ENCODE data around the gene NSD2.

Gene NSD2

DNA sequence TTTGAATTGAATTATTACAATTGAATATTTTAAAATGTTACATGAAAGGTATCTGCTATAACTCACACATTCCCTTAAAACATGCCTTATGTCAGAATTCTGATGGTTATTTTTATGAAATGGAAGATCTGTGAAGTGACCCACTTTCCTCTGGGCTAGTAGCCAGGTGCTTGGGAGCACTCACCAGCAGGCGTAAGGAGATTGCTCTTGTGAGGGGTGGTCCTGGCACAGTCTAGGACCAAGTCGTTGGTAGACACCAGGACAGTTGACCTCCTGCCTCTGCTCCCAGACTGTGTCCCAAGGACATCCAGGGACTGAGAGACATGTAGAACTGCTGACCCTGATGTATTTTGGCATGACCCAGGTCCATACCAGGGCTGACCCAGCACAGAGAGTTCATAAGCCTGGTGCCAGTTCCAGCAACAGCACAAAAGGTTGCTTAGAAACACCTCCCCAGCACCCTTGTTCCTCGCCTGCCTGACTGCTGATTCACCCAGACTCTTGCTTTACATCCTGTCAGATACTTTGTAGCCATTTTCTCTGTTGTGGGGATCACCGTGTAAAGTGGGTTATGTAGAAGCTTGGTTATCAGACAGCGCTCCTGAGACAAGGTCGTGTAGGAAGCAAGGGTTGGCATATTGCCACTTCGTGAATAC is 89.1 kb downstream of the NSD2 start:
- H3K27ac ChIP-seq: no peak overlapping the region

DNA sequence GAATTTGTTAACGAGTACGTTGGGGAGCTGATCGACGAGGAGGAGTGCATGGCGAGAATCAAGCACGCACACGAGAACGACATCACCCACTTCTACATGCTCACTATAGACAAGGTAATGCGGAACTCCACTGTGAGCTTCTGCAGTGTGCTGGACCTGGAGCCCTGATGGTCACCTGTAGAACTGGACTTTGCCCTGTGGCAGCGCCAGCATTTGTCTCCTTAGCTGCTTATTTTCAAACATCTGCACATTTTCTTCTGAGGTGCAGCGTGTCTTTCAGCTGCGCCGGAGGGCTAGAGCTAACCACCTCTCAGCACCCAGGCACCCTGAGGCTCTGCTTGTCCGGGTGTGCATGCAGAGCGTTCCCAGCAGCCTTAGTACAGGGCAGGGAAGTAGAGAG is 89.8 kb downstream of the NSD2 start:
- no peak overlapping the region for H3K27ac ChIP-seq
- H3K4me3 ChIP-seq: no peak overlapping the region

More for the DNA sequence above, 89.1 kb downstream of the NSD2 start:
- H3K4me3 ChIP-seq: no peak overlapping the region

DNA sequence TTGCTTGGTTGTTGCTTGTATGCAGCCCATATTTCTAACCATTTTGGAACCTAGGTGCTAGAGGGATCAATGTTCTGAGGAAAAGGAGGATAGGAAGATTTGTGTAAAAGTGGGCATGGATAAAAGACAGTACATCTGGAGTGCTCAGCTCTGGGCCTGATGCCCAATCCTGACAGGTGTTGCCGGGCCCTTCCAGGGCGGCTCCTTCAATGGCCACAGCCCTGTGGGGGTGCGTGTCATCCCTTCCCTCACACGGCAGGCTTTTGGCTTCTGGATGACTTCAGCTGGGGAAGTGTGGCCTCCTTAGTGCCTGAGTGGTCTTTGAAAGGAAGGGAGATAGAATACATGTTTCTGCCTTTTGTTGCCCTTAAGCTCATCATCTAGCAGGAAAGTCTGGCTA is 90.4 kb downstream of the NSD2 start:
- H3K27ac ChIP-seq: no peak overlapping the region

GRCh38 chr4:1962980-1963379 is 91.8 kb downstream of the NSD2 start:
- Histone ChIP-seq H3K4me3 (no peak overlapping the region), H3K27ac (no peak overlapping the region)

More for the DNA sequence above, 90.4 kb downstream of the NSD2 start:
- no peak overlapping the region for H3K4me3 ChIP-seq

- no peak overlapping the region for H3K27ac ChIP-seq
- no peak overlapping the region for H3K4me3 ChIP-seq
These were observed 93.2 kb downstream of the NSD2 start for GRCh38 chr4:1964443-1964842.

DNA sequence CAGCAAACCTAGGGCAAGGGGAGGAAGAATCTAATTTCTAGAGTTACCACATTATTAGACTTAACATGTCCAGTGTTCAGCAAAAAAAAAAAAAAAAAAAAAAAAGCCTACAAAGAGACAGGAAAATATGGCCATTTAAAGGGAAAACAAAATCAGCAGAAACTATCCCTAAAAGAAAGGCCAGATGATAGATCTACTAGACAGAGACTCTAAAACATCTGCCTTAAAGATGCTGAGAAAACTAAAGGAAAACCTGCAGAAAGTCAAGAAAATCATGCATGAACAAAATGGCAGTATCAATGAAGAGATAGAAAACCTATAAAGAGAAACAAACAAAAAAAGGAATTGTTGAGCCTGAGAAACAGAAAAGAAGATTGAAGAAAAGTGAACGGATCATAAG is 93.8 kb downstream of the NSD2 start:
- Histone ChIP-seq H3K27ac (no peak overlapping the region), H3K4me3 (no peak overlapping the region)

DNA sequence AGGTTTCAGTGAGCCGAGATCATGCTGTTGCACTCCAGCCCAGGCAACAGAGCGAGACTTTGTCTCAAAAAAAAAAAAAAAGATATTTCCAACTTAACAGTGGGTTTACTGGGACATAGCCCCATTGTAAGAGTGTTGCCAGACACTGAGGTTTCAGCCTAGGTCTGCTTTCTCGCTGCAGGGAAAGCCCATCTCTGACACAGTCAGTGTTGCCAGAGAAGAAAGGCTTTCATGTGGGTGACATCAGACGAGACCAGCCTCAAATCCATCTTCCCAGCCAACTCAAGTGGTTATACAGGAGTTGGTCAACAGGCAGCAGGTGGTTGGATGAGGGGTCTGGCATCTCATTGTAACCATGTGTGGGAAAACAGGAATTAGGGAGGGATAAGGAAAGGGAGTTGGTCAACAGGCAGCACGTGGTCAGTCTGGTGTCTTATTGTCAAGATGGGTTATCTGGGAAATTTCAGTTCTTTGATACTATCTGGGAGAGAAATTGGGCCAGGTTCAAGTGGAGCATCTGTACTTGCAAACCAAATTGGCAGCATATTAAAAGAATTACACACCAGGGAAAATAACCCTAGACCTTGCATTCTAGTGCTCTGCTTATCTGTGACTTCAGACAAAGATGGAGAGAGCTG is 96.4 kb downstream of the NSD2 start:
- Histone ChIP-seq H3K27ac (no peak overlapping the region), H3K4me3 (no peak overlapping the region)

DNA sequence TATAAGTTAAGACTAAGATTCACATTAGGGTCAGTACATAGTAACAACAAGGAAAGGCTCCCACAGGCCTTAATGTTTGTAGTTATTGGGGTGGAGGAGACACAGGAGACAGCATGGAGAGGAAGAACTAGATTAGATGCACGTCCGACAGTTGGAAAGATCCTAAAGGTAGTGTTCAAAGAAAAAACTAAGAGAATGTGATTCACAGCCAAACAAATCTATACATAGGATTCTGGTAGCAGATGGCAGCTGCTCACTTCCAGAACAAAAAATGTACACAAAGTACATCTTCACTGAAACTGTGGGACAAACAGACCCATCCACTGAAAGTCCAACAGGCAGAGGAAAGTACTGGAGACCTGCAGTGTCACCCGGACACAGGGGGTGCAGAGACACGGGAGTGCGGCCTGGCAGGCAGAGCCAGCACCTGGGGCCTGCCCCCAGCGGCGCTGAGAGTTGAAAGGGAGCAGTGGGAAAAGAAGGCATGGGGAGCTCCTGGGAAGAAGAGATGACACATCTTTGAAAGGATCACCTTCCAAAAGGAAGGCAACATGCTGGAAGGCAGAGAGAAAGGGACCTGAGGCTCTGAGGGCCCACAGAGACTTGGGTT is 97.6 kb downstream of the NSD2 start:
- Histone ChIP-seq H3K27ac (no peak overlapping the region), H3K4me3 (no peak overlapping the region)

DNA sequence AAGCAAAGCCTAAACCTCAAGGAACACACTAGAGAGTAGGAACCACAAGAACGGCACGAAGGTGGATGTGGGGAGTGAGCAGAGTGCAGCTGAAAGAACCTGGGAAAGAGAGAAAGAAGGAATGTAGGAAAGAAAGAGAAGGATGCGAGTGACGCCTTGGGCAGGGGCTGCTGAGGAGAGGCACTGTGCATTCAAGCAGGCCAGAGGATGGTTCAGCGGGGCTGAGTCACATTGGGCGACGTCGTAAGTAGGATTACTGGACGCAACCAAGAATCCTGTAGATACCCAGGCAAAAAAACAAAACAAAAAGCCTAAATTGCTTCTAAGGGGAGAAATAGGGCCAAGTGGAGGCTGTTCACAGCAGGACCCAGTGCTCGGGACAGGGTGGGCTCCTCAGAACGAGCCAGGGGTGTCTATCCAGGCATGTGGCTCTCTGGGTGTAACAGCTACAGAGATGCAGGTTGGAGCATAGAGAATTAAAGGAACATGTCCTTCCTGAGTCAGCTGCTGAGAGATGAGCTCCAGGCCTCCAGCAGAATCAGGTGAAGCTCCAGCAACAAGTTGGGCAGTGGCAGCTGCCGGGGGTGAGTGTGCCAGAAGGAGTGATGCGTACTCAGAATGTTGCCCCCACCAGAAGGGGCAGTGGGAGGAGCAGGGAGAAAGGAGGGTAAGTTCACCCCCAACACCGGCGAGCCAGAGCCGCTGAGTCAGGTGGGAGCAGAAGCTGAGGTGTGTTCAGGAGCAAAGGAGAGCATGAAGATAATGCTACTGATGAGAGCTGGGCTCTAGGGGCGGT is 98.9 kb downstream of the NSD2 start:
- H3K4me3 ChIP-seq: no peak overlapping the region
- no peak overlapping the region for H3K27ac ChIP-seq

GRCh38 chr4:1970926-1971325 is 99.7 kb downstream of the NSD2 start:
- Histone ChIP-seq H3K4me3 (no peak overlapping the region), H3K27ac (no peak overlapping the region)

DNA sequence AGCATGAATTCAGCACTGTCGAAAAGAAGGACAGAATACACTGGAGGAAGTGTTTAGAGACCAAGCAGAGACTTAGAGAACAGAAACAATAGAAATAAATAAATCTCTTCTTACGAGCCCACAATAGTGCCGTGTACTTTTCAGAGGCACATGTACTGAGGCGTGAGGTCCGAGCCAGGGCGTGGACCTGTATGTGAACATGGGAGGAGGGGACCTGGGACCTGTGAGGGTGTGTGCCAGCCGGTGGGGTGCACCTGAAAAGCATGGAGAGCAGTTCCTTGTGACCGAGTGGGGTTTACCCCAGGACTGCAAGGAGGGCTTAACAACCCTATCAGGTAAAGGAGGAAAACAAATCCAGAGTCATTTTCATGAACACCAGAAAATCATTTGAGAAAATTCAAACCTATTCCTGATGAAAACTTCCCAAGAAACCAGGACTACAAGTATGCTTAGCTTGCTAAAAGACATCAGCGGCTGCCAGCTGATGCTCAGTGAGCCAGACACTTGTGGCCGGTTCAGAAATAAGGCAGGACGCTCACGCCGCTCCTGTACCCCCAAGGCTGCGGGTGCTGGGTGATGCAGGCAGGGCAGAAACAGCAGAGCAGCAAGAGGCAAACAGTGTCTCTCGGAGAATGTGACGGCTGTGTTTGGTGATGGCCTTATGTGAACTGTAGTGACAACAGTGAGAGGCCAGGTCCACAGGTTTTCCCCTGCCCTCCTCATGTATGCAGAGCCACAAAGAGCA is 100.4 kb downstream of the NSD2 start:
- no peak overlapping the region for H3K4me3 ChIP-seq
- H3K27ac ChIP-seq: no peak overlapping the region

- Histone ChIP-seq H3K27ac (no peak overlapping the region), H3K4me3 (no peak overlapping the region)
These were observed 101.2 kb downstream of the NSD2 start for GRCh38 chr4:1972414-1972813.

GRCh38 chr4:1973218-1973617 is 102.0 kb downstream of the NSD2 start:
- H3K4me3 ChIP-seq: no peak overlapping the region
- H3K27ac ChIP-seq: no peak overlapping the region

GRCh38 chr4:1973661-1974060 is 102.5 kb downstream of the NSD2 start:
- Histone ChIP-seq H3K4me3 (no peak overlapping the region), H3K27ac (no peak overlapping the region)

GRCh38 chr4:1974840-1975239 is 103.6 kb downstream of the NSD2 start:
- H3K27ac ChIP-seq: no peak overlapping the region
- no peak overlapping the region for H3K4me3 ChIP-seq

DNA sequence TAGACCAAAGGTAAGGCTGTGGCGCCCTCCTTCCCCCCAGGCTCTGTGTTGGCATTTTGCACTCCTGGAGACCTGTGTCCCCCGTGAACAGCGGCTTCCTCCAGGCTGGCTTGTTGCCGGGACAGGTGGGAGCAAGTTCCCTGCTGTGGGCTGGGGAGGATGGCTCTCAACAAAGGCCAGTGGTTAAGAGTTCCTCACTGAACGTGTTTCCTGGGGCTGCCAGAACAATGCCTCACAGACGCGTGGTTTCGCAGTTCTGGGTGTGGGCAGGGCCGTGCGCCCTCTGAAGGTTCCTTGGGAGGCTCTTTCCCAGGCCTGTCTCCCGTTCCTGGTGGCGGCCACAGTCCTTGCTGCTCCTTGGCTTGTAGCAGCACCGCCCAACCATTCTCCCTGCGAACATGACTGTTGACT is 104.2 kb downstream of the NSD2 start:
- H3K27ac ChIP-seq: no peak overlapping the region
- no peak overlapping the region for H3K4me3 ChIP-seq

DNA sequence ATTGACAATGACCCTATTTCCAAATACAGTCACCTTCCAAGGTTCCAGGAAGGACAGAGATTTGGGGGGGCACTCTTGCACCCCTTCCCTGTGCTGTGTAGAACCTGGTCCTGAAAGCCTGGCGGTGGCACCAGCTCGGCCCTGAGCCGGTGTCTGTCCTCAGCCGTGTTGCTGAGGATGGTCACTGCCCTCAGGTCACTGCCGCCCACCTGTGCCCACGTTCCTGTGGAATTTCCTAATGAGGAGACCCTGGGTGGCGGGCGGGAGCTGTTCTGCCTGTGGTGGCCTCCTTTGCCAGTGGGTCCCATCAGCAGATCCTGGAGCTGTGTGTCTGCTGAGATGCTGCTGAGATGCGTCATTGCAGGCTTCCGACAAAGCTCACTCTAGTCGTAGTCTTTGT is 104.7 kb downstream of the NSD2 start:
- no peak overlapping the region for H3K27ac ChIP-seq
- no peak overlapping the region for H3K4me3 ChIP-seq

DNA sequence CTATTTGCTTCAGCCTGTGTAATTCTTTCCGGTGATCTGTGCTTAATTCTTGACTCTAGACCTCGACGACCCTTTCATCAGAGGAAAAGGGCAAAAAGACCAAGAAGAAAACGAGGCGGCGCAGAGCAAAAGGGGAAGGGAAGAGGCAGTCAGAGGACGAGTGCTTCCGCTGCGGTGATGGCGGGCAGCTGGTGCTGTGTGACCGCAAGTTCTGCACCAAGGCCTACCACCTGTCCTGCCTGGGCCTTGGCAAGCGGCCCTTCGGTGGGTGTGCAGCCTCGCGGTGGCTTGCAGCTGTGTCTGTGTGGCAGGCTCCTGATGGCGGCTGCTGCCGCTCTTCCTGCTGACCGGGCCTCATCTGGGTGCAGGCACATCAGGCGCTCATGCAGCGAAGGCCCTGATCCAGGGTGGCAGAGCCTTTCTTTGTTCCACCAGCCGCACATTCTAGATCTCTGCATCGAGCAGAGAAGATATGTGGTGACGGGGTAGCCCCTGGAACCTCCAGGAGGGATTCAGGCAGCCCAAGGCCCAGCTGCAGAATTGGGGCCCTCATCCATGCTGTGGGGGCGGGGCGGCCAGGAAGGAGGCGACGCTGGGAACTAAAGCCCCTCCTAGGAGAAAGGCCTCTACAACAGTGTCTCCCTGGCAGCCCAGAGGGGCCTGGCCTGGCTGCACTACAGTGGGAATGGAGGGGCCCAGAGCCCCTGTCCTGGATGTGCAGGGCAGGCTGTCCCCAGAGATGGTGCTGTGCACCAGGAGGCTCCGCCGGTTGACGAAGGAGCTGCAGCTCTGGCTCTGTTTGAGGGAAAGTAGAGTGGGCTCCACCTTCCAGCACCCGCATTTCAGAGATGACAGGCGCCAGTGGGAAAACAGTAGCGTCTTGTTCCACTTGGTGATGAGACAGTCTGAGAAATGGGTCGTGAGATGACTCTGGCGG is 105.5 kb downstream of the NSD2 start:
- H3K4me3 ChIP-seq: no peak overlapping the region
- H3K27ac ChIP-seq: no peak overlapping the region

DNA sequence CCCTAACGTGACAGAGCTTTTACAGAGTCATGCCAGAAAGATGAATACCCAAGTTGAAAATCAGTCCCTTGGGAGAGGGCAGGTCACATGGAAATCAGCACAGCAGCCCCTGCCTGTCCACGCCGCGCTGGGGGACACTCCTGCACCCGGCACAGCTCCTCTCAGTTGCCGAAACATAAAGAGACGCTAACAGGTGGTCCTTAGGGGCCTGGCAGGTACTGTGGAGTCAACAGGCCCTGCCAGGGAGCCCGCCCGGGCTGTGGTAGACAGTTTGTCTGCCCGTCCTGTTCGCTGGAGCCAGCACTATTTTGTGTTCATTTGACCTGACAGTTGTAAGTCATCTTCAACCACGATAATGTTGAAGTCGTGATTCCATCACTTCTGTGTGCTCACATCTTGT is 107.0 kb downstream of the NSD2 start:
- Histone ChIP-seq H3K27ac (no peak overlapping the region), H3K4me3 (no peak overlapping the region)
